GDM1 (cell line): ENCODE measurements around the gene SORT1.
"Not testable (repeated sequence)": the region's sequence is repeated elsewhere in the genome, so short reads cannot be mapped to it uniquely, and the experiment has no call there.

ENCODE experiments used
- DNase-seq: peaks from one replicate; lab custom pipeline; 2025; lab: John Stamatoyannopoulos, UW

SORT1 gene

GRCh38 chr1:109396871-109397580, 692 bp downstream of the SORT1 start:
- DNase-seq, result no peak

- no peak for DNase-seq
Measured at GRCh38 chr1:109396513-109396839, 1.2 kb downstream of the SORT1 start.

GRCh38 chr1:109395602-109396512, 1.9 kb downstream of the SORT1 start:
- no peak for DNase-seq

- not testable (repeated sequence) for DNase-seq
Measured at GRCh38 chr1:109395282-109395599, 2.5 kb downstream of the SORT1 start.

GRCh38 chr1:109394591-109395281, 3.0 kb downstream of the SORT1 start:
- DNase-seq, result no peak

GRCh38 chr1:109393617-109394233, 4.0 kb downstream of the SORT1 start:
- DNase-seq, result no peak

- DNase-seq, result no peak
Measured at GRCh38 chr1:109392788-109393616, 4.7 kb downstream of the SORT1 start.

GRCh38 chr1:109392037-109392787, 5.5 kb downstream of the SORT1 start:
- DNase-seq, result no peak

- DNase-seq, result no peak
Measured at GRCh38 chr1:109391626-109392025, 6.1 kb downstream of the SORT1 start.

GRCh38 chr1:109391157-109391556, 6.6 kb downstream of the SORT1 start:
- DNase-seq, result no peak

- DNase-seq, result no peak
Measured at GRCh38 chr1:109389638-109390341, 7.9 kb downstream of the SORT1 start.

- no peak for DNase-seq
Measured at GRCh38 chr1:109388884-109389637, 8.7 kb downstream of the SORT1 start.

GRCh38 chr1:109388208-109388711, 9.5 kb downstream of the SORT1 start:
- DNase-seq, result no peak

- DNase-seq, result no peak
Measured at GRCh38 chr1:109386054-109386717, 11.5 kb downstream of the SORT1 start.

GRCh38 chr1:109385417-109385816, 12.3 kb downstream of the SORT1 start:
- no peak for DNase-seq

- DNase-seq, result no peak
Measured at GRCh38 chr1:109383854-109384253, 13.9 kb downstream of the SORT1 start.

GRCh38 chr1:109383087-109383779, 14.5 kb downstream of the SORT1 start:
- no peak for DNase-seq

- no peak for DNase-seq
Measured at GRCh38 chr1:109381573-109381972, 16.1 kb downstream of the SORT1 start.
